ENCODE data around the gene RAB39A.
"Not testable (repeated sequence)": the region's sequence is repeated elsewhere in the genome, so short reads cannot be mapped to it uniquely, and the experiment has no call there.

Gene RAB39A

GRCh38 chr11:107931206-107931605 is 3.0 kb downstream of the RAB39A start:
- Mint-ChIP-seq H3K4me3 (no peak overlapping the region), H3K27ac (no peak overlapping the region), H3K9me3 (no peaks in the 10 kb centered on the region), H3K4me1 (ENCODE audit: low read depth) (peaks cover 13% of the 10 kb centered on the region), H3K36me3 (ENCODE audit: low read depth) (no peaks in the 10 kb centered on the region), H3K27me3 (peaks cover 44% of the 10 kb centered on the region)
- DNase-seq = no peak

GRCh38 chr11:107947904-107948303 is 19.7 kb downstream of the RAB39A start:
- Mint-ChIP-seq H3K9me3 (no peaks in the 10 kb centered on the region), H3K4me1 (ENCODE audit: low read depth) (no peaks in the 10 kb centered on the region), H3K4me3 (no peak overlapping the region), H3K36me3 (ENCODE audit: low read depth) (no peaks in the 10 kb centered on the region), H3K27me3 (peaks cover 4% of the 10 kb centered on the region), H3K27ac (no peak overlapping the region)
- no peak for DNase-seq

- not testable (repeated sequence) for H3K27ac Mint-ChIP-seq; H3K4me3 Mint-ChIP-seq; H3K27me3 Mint-ChIP-seq; H3K9me3 Mint-ChIP-seq; DNase-seq; H3K4me1 Mint-ChIP-seq (ENCODE audit: low read depth); H3K36me3 Mint-ChIP-seq (ENCODE audit: low read depth)
These were observed 20.1 kb downstream of the RAB39A start for GRCh38 chr11:107948328-107948727.

GRCh38 chr11:107951155-107951554 is 22.9 kb downstream of the RAB39A start:
- Mint-ChIP-seq H3K9me3 (no peaks in the 10 kb centered on the region), H3K4me3 (no peak overlapping the region), H3K36me3 (ENCODE audit: low read depth) (no peaks in the 10 kb centered on the region), H3K27ac (no peak overlapping the region), H3K4me1 (ENCODE audit: low read depth) (no peaks in the 10 kb centered on the region), H3K27me3 (peaks cover 4% of the 10 kb centered on the region)
- DNase-seq = no peak

- no peaks in the 10 kb centered on the region for H3K36me3 Mint-ChIP-seq (ENCODE audit: low read depth)
- DNase-seq = no peak
- H3K4me3 Mint-ChIP-seq = no peak overlapping the region
- H3K27ac Mint-ChIP-seq = no peak overlapping the region
- H3K27me3 Mint-ChIP-seq = peaks cover 20% of the 10 kb centered on the region
- no peaks in the 10 kb centered on the region for H3K9me3 Mint-ChIP-seq
- peaks cover 3% of the 10 kb centered on the region for H3K4me1 Mint-ChIP-seq (ENCODE audit: low read depth)
These were observed 25.2 kb downstream of the RAB39A start for GRCh38 chr11:107953446-107953845.

GRCh38 chr11:107956543-107956942 is 28.3 kb downstream of the RAB39A start:
- no peak overlapping the region for H3K4me3 Mint-ChIP-seq
- H3K9me3 Mint-ChIP-seq = no peaks in the 10 kb centered on the region
- no peak for DNase-seq
- H3K27me3 Mint-ChIP-seq = peaks cover 22% of the 10 kb centered on the region
- H3K27ac Mint-ChIP-seq = no peak overlapping the region
- peaks cover 3% of the 10 kb centered on the region for H3K4me1 Mint-ChIP-seq (ENCODE audit: low read depth)
- no peaks in the 10 kb centered on the region for H3K36me3 Mint-ChIP-seq (ENCODE audit: low read depth)

GRCh38 chr11:107957109-107957588 is 28.9 kb downstream of the RAB39A start:
- no peak overlapping the region for H3K27ac Mint-ChIP-seq
- DNase-seq = no peak
- H3K36me3 Mint-ChIP-seq (ENCODE audit: low read depth) = no peaks in the 10 kb centered on the region
- peaks cover 26% of the 10 kb centered on the region for H3K27me3 Mint-ChIP-seq
- peaks cover 3% of the 10 kb centered on the region for H3K4me1 Mint-ChIP-seq (ENCODE audit: low read depth)
- H3K4me3 Mint-ChIP-seq = no peak overlapping the region
- H3K9me3 Mint-ChIP-seq = no peaks in the 10 kb centered on the region

- Mint-ChIP-seq H3K4me1 (ENCODE audit: low read depth) (peaks cover 3% of the 10 kb centered on the region), H3K4me3 (no peak overlapping the region), H3K9me3 (no peaks in the 10 kb centered on the region), H3K27me3 (peaks cover 26% of the 10 kb centered on the region), H3K27ac (no peak overlapping the region), H3K36me3 (ENCODE audit: low read depth) (no peaks in the 10 kb centered on the region)
- no peak for DNase-seq
These were observed 33.2 kb downstream of the RAB39A start for GRCh38 chr11:107961480-107961879.

GRCh38 chr11:107962181-107962580 is 33.9 kb downstream of the RAB39A start:
- H3K27ac Mint-ChIP-seq = no peak overlapping the region
- no peaks in the 10 kb centered on the region for H3K36me3 Mint-ChIP-seq (ENCODE audit: low read depth)
- no peaks in the 10 kb centered on the region for H3K4me1 Mint-ChIP-seq (ENCODE audit: low read depth)
- no peak overlapping the region for H3K4me3 Mint-ChIP-seq
- peaks cover 19% of the 10 kb centered on the region for H3K27me3 Mint-ChIP-seq
- no peak for DNase-seq
- H3K9me3 Mint-ChIP-seq = no peaks in the 10 kb centered on the region

- H3K9me3 Mint-ChIP-seq = no peaks in the 10 kb centered on the region
- H3K4me1 Mint-ChIP-seq (ENCODE audit: low read depth) = no peaks in the 10 kb centered on the region
- H3K27ac Mint-ChIP-seq = no peak overlapping the region
- DNase-seq = no peak
- H3K36me3 Mint-ChIP-seq (ENCODE audit: low read depth) = no peaks in the 10 kb centered on the region
- no peak overlapping the region for H3K4me3 Mint-ChIP-seq
- peaks cover 15% of the 10 kb centered on the region for H3K27me3 Mint-ChIP-seq
These were observed 34.8 kb downstream of the RAB39A start for GRCh38 chr11:107963091-107963490.

GRCh38 chr11:107969219-107969618 is 41.0 kb downstream of the RAB39A start:
- H3K4me1 Mint-ChIP-seq (ENCODE audit: low read depth) = no peaks in the 10 kb centered on the region

GRCh38 chr11:107970049-107970448 is 41.8 kb downstream of the RAB39A start:
- DNase-seq = no peak
- Mint-ChIP-seq H3K4me1 (ENCODE audit: low read depth) (no peaks in the 10 kb centered on the region), H3K9me3 (no peaks in the 10 kb centered on the region), H3K27me3 (peaks cover 2% of the 10 kb centered on the region), H3K36me3 (ENCODE audit: low read depth) (no peaks in the 10 kb centered on the region), H3K4me3 (no peak overlapping the region), H3K27ac (no peak overlapping the region)

More at GRCh38 chr11:107969219-107969618, 41.0 kb downstream of the RAB39A start:
- Mint-ChIP-seq H3K9me3 (no peaks in the 10 kb centered on the region), H3K36me3 (ENCODE audit: low read depth) (no peaks in the 10 kb centered on the region), H3K27me3 (peaks cover 2% of the 10 kb centered on the region), H3K4me3 (no peak overlapping the region), H3K27ac (no peak overlapping the region)
- DNase-seq = no peak

GRCh38 chr11:107973641-107974040 is 45.4 kb downstream of the RAB39A start:
- no peaks in the 10 kb centered on the region for H3K9me3 Mint-ChIP-seq
- H3K4me1 Mint-ChIP-seq (ENCODE audit: low read depth) = no peaks in the 10 kb centered on the region
- no peak for DNase-seq
- H3K27me3 Mint-ChIP-seq = no peaks in the 10 kb centered on the region
- no peak overlapping the region for H3K4me3 Mint-ChIP-seq
- H3K36me3 Mint-ChIP-seq (ENCODE audit: low read depth) = no peaks in the 10 kb centered on the region
- H3K27ac Mint-ChIP-seq = no peak overlapping the region

GRCh38 chr11:107988397-107989158 is 60.3 kb downstream of the RAB39A start:
- H3K4me1 Mint-ChIP-seq (ENCODE audit: low read depth) = no peaks in the 10 kb centered on the region
- H3K27me3 Mint-ChIP-seq = peaks cover 5% of the 10 kb centered on the region
- no peak overlapping the region for H3K4me3 Mint-ChIP-seq
- no peak for DNase-seq
- no peaks in the 10 kb centered on the region for H3K36me3 Mint-ChIP-seq (ENCODE audit: low read depth)
- H3K27ac Mint-ChIP-seq = no peak overlapping the region
- no peaks in the 10 kb centered on the region for H3K9me3 Mint-ChIP-seq

GRCh38 chr11:107991868-107992414 is 63.7 kb downstream of the RAB39A start:
- H3K4me1 Mint-ChIP-seq (ENCODE audit: low read depth) = no peaks in the 10 kb centered on the region
- no peak overlapping the region for H3K27ac Mint-ChIP-seq
- H3K27me3 Mint-ChIP-seq = peaks cover 6% of the 10 kb centered on the region
- no peaks in the 10 kb centered on the region for H3K9me3 Mint-ChIP-seq
- no peaks in the 10 kb centered on the region for H3K36me3 Mint-ChIP-seq (ENCODE audit: low read depth)
- H3K4me3 Mint-ChIP-seq = no peak overlapping the region
- DNase-seq = no peak

Data from activated T-cell treated with anti-CD3 and anti-CD28 coated beads, Interleukin-2, amount 50 U/mL, for 24 hours (primary cell).